Measurements from ENCODE around the gene VAT1L.

VAT1L gene

GRCh38 chr16:78001451-78002025 is 213.2 kb downstream of the VAT1L start:
- DNase-seq, result no peak

DNA sequence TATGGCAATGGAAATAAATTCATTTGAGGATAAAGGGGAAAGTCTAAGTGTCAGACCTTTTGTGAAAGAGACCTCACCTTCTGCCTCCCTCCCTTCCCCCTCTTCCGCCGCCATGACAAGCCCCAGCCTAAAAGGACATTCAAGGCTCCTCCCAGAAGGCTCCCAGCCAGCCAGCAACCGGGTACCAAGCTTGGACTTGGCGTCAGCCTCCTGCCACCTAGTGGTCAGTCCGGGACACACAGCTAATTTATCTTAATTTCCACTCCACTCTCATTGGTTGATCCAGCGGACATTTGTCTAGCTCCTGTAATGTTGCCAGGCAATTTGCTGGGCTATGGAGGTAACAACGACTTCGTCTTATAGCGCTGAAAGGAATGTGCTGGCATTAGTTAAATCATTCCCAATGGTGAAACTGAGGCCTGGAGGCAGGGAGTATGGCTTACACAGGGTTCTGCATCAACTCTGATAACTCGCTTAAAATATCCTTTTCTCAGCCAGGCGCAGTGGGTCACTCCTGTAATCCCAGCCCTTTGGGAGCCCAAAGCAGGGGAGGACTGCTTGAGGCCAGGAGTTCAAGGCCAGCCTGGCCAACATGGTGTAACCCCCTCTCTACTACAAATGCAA is 214.7 kb downstream of the VAT1L start:
- DNase-seq, result peak; percentile 94

DNA sequence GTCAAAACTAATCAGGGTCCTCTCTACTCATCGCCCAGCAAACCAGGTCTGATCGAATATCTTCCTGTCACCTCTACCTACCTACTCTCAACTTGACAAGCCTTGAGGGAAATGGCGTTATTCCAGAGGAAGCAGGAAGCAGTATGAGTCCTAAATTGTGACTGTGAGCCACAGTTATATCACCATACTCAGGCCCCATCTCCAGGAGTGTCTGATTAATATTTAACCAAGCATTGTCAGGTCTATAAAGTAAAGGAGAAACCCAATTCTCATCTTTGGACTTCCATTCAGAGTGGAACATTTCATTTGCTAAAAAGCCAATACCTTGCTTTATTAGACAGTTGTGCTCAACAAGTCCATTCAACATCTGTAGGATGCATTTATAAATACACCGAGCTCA is 216.2 kb downstream of the VAT1L start:
- DNase-seq, result no peak

DNA sequence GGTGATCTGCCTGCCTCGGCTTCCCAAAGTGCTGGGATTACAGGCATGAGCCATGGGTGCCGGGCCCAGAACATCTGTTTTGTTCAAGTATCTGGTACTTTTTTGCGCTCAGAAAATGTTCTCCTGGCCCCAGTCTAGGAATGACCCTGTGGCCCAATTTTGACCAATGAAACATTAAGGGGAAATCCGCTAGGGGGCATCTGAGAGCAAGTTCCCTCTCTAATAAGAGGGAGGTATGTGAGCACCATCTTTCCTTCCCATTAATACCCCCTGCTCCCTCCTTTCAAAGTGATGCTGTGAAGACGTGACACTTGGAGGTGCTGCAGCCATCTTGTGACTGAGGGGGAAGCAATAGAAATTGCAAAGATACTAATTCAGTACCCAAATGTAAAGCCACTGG is 217.5 kb downstream of the VAT1L start:
- peak; percentile 42 for DNase-seq

- no peak for DNase-seq
Observed at GRCh38 chr16:78007121-78007520, 218.8 kb downstream of the VAT1L start.

DNA sequence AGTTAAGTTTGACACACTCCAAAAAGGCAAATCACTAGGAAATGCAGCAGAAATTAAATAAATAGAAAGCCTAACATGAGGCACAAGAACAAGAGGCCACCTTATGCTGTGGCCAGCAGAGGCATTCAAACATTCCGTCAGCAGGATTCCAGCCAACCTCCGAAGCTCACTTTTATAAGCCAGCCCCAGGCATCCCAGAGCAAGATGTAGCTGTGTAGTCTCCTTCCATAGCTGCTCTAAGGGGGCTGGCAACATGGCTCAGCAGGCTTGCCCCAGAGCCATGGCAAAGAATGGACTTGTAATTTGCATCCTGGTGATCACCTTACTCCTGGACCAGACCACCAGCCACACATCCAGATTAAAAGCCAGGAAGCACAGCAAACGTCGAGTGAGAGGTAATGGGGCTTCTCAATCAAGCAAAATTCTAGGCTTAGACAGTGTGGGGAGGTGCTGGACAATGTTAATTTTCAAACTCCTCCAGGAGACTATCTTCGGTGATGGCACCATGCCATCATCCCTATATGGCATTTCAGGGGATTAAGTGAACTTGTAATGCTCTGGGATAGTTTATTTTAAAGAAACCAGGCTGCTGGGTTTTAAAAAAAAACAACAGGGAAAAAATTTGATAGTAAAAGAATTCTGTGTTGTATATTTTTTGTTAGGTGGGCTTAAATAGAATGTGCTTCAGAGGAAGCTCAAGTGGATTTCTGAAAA is 234.1 kb downstream of the VAT1L start, which contains the start of gene CLEC3A:
Gene CLEC3A (plus strand): TSS at position 202 of the 714 bp plus-strand sequence. CDS start 79 bp downstream, at position 281.
- DNase-seq, result no peak

DNA sequence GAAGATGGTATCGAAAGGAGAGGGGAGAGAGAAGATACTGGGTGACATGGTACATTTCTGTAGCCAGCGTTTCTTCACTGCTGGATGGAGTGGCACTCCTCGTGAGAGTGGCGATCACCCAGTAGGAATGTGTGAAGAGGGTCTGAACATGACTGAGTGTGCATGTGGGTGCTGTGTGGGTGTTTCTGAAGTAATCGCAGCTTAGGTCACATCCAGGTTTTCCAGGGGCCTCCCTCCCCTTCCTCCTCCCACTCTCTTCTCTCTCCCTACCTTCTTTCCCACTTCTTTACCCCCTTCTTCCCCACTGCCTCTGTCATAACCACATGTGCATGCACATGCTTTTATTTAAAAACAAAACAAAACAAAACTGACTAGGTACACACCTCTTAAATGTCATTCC is 235.8 kb downstream of the VAT1L start:
- DNase-seq, result no peak

- peak; percentile 17 for DNase-seq
Observed at GRCh38 chr16:78025631-78026030, 237.3 kb downstream of the VAT1L start.

- no peak for DNase-seq
Observed at GRCh38 chr16:78028018-78028417, 239.7 kb downstream of the VAT1L start.

Measured in COR-L47 (cell line).